Measurements from ENCODE around the gene RAB11FIP4.

RAB11FIP4 gene

GRCh38 chr17:31405890-31406371 lies 14.5 kb downstream of the RAB11FIP4 start:
- in situ Hi-C loops (cut with MboI; ENCODE audit: low sequenced_read_pairs), result no loop called here

- in situ Hi-C loops (cut with MboI; ENCODE audit: low sequenced_read_pairs), result no loop called here
These were observed 17.1 kb downstream of the RAB11FIP4 start for GRCh38 chr17:31408586-31408985.

GRCh38 chr17:31411707-31412285 lies 20.3 kb downstream of the RAB11FIP4 start:
- in situ Hi-C loops (cut with MboI; ENCODE audit: low sequenced_read_pairs), result no loop called here

- in situ Hi-C loops (cut with MboI; ENCODE audit: low sequenced_read_pairs), result no loop called here
These were observed 21.0 kb downstream of the RAB11FIP4 start for GRCh38 chr17:31412511-31412910.

GRCh38 chr17:31413081-31413799 lies 21.8 kb downstream of the RAB11FIP4 start:
- in situ Hi-C loops (cut with MboI; ENCODE audit: low sequenced_read_pairs), result no loop called here

- in situ Hi-C loops (cut with MboI; ENCODE audit: low sequenced_read_pairs), result no loop called here
These were observed 22.5 kb downstream of the RAB11FIP4 start for GRCh38 chr17:31413874-31414549.

GRCh38 chr17:31414550-31414918 lies 23.1 kb downstream of the RAB11FIP4 start:
- in situ Hi-C loops (cut with MboI; ENCODE audit: low sequenced_read_pairs), result no loop called here

GRCh38 chr17:31415004-31415454 lies 23.6 kb downstream of the RAB11FIP4 start:
- in situ Hi-C loops (cut with MboI; ENCODE audit: low sequenced_read_pairs), result no loop called here

- in situ Hi-C loops (cut with MboI; ENCODE audit: low sequenced_read_pairs), result no loop called here
These were observed 24.4 kb downstream of the RAB11FIP4 start for GRCh38 chr17:31415640-31416502.

- in situ Hi-C loops (cut with MboI; ENCODE audit: low sequenced_read_pairs), result no loop called here
These were observed 25.0 kb downstream of the RAB11FIP4 start for GRCh38 chr17:31416503-31416923.

GRCh38 chr17:31417051-31417792 lies 25.7 kb downstream of the RAB11FIP4 start:
- in situ Hi-C loops (cut with MboI; ENCODE audit: low sequenced_read_pairs), result no loop called here

GRCh38 chr17:31418773-31419350 lies 27.4 kb downstream of the RAB11FIP4 start:
- in situ Hi-C loops (cut with MboI; ENCODE audit: low sequenced_read_pairs), result no loop called here

GRCh38 chr17:31422443-31422842 lies 31.0 kb downstream of the RAB11FIP4 start:
- in situ Hi-C loops (cut with MboI; ENCODE audit: low sequenced_read_pairs), result no loop called here

- in situ Hi-C loops (cut with MboI; ENCODE audit: low sequenced_read_pairs), result loop anchor here (25.0 kb wide), 1 partner anchor 412 kb away; no protein-coding TSS in a partner anchor
These were observed 33.4 kb downstream of the RAB11FIP4 start for GRCh38 chr17:31424944-31425281.

GRCh38 chr17:31425282-31426040 lies 34.0 kb downstream of the RAB11FIP4 start:
- in situ Hi-C loops (cut with MboI; ENCODE audit: low sequenced_read_pairs), result loop anchor here (25.0 kb wide), 1 partner anchor 412 kb away; no protein-coding TSS in a partner anchor

GRCh38 chr17:31427684-31428083 lies 36.2 kb downstream of the RAB11FIP4 start:
- in situ Hi-C loops (cut with MboI; ENCODE audit: low sequenced_read_pairs), result loop anchor here (25.0 kb wide), 1 partner anchor 410 kb away; no protein-coding TSS in a partner anchor

- in situ Hi-C loops (cut with MboI; ENCODE audit: low sequenced_read_pairs), result loop anchor here (25.0 kb wide), 1 partner anchor 409 kb away; no protein-coding TSS in a partner anchor
These were observed 36.6 kb downstream of the RAB11FIP4 start for GRCh38 chr17:31428111-31428510.

GRCh38 chr17:31428512-31428911 lies 37.0 kb downstream of the RAB11FIP4 start:
- in situ Hi-C loops (cut with MboI; ENCODE audit: low sequenced_read_pairs), result loop anchor here (25.0 kb wide), 1 partner anchor 409 kb away; no protein-coding TSS in a partner anchor

Measured in HL-60/S4 treated with retinoic acid at 250 ng/mL for 4 days and 3 days (cell line).